ENCODE measurements around the gene EARS2. TPM values are rescaled to one million over a fixed set of nuclear protein-coding genes. Genes with fewer than 3 reads are reported as not detected.

The EARS2 gene
- total RNA-seq, 1 donor from 2014 or later = 29.0 TPM

GRCh38 chr16:23523321-23523720 is 33.8 kb downstream of the EARS2 start:
- no peaks in the 10 kb centered on the region for H3K4me1 Mint-ChIP-seq
- no peaks in the 10 kb centered on the region for H3K27me3 Mint-ChIP-seq (ENCODE audit: low read depth)
- no peak for TF ChIP-seq CTCF (IDR thresholded peaks at IDR 0.05; ENCODE audit: unreplicated experiment)
- no peaks in the 10 kb centered on the region for H3K9me3 Mint-ChIP-seq
- no peak overlapping the region for H3K4me3 Mint-ChIP-seq
- H3K36me3 Mint-ChIP-seq = peaks cover 45% of the 10 kb centered on the region
- DNase-seq (ENCODE audit: low spot score in 2 of 2, unreplicated experiment in 2 of 2) = no peak
- no peak overlapping the region for H3K27ac Mint-ChIP-seq

- H3K9me3 Mint-ChIP-seq = no peaks in the 10 kb centered on the region
- no peak for TF ChIP-seq CTCF (IDR thresholded peaks at IDR 0.05; ENCODE audit: unreplicated experiment)
- H3K36me3 Mint-ChIP-seq = peaks cover 44% of the 10 kb centered on the region
- no peaks in the 10 kb centered on the region for H3K4me1 Mint-ChIP-seq
- H3K27ac Mint-ChIP-seq = no peak overlapping the region
- DNase-seq (ENCODE audit: low spot score in 2 of 2, unreplicated experiment in 2 of 2) = no peak
- no peaks in the 10 kb centered on the region for H3K27me3 Mint-ChIP-seq (ENCODE audit: low read depth)
- H3K4me3 Mint-ChIP-seq = no peak overlapping the region
Measured at GRCh38 chr16:23521965-23522364, 35.2 kb downstream of the EARS2 start.

GRCh38 chr16:23521037-23521743 is 36.0 kb downstream of the EARS2 start:
- H3K36me3 Mint-ChIP-seq = peaks cover 41% of the 10 kb centered on the region
- no peaks in the 10 kb centered on the region for H3K9me3 Mint-ChIP-seq
- no peak for TF ChIP-seq CTCF (IDR thresholded peaks at IDR 0.05; ENCODE audit: unreplicated experiment)
- no peak overlapping the region for H3K27ac Mint-ChIP-seq
- no peak overlapping the region for H3K4me3 Mint-ChIP-seq
- no peaks in the 10 kb centered on the region for H3K4me1 Mint-ChIP-seq
- no peaks in the 10 kb centered on the region for H3K27me3 Mint-ChIP-seq (ENCODE audit: low read depth)
- DNase-seq (ENCODE audit: low spot score in 2 of 2, unreplicated experiment in 2 of 2) = no peak

GRCh38 chr16:23520500-23520899 is 36.6 kb downstream of the EARS2 start:
- no peak for TF ChIP-seq CTCF (IDR thresholded peaks at IDR 0.05; ENCODE audit: unreplicated experiment)
- Mint-ChIP-seq H3K4me3 (no peak overlapping the region), H3K4me1 (no peaks in the 10 kb centered on the region), H3K27ac (no peak overlapping the region), H3K36me3 (peaks cover 42% of the 10 kb centered on the region), H3K9me3 (no peaks in the 10 kb centered on the region), H3K27me3 (ENCODE audit: low read depth) (no peaks in the 10 kb centered on the region)
- DNase-seq (ENCODE audit: low spot score in 2 of 2, unreplicated experiment in 2 of 2) = no peak

GRCh38 chr16:23519282-23519681 is 37.9 kb downstream of the EARS2 start:
- Mint-ChIP-seq H3K27ac (no peak overlapping the region), H3K27me3 (ENCODE audit: low read depth) (no peaks in the 10 kb centered on the region), H3K4me1 (no peaks in the 10 kb centered on the region), H3K36me3 (peaks cover 38% of the 10 kb centered on the region), H3K9me3 (no peaks in the 10 kb centered on the region), H3K4me3 (no peak overlapping the region)
- TF ChIP-seq CTCF (IDR thresholded peaks at IDR 0.05; ENCODE audit: unreplicated experiment) = no peak
- DNase-seq (ENCODE audit: low spot score in 2 of 2, unreplicated experiment in 2 of 2) = no peak
